Activated CD8-positive, alpha-beta T cell treated with anti-CD3 and anti-CD28 coated beads for 36 hours (primary cell): Measurements from ENCODE around the gene ZNF444. TPM values are rescaled to one million over a fixed set of nuclear protein-coding genes. Genes with fewer than 3 reads are reported as not detected.

ENCODE experiments used
- ATAC-seq: fragments of 200-7000 bp; cut with Tn5 transposase; one replicate; pipeline ENCODE4 v1.10.0; 2021; ENCODE audit warnings: mild to moderate bottlenecking, moderate library complexity
- CTCF ChIA-PET: fragments of 350-600 bp; sonication (Branson Sonifier 250); formaldehyde crosslinking; loops from one replicate; lab custom pipeline; 2021; ENCODE audit warnings: antibody characterized with exemption; lab: Charles Lee
- POLR2A ChIA-PET: fragments of 350-600 bp; sonication (Branson Sonifier 250); formaldehyde crosslinking; loops from one replicate; lab custom pipeline; 2021; ENCODE audit warnings: antibody characterized with exemption; lab: Charles Lee
- DNase-seq: peaks from one replicate; pipeline ENCODE4 v3.0.0-alpha.2; 2020
- H3K27ac Mint-ChIP-seq: one replicate; pipeline ENCODE4 v1.8.0; 2021; ENCODE audit warnings: mild to moderate bottlenecking, mixed read lengths
- H3K27me3 Mint-ChIP-seq: one replicate; pipeline ENCODE4 v1.8.0; 2021; ENCODE audit warnings: mixed read lengths
- H3K36me3 Mint-ChIP-seq: one replicate; pipeline ENCODE4 v1.8.0; 2021; ENCODE audit warnings: low read depth, mixed read lengths
- H3K4me1 Mint-ChIP-seq: one replicate; pipeline ENCODE4 v1.8.0; 2021; ENCODE audit warnings: low read depth, mixed read lengths
- H3K4me3 Mint-ChIP-seq: one replicate; pipeline ENCODE4 v1.8.0; 2021; ENCODE audit warnings: mild to moderate bottlenecking, moderate library complexity, mixed read lengths
- H3K9me3 Mint-ChIP-seq: one replicate; pipeline ENCODE4 v1.8.0; 2021; ENCODE audit warnings: mixed read lengths
- CTCF ChIP-seq: fragments of 200-600 bp; IDR thresholded peaks from one replicate; pipeline ENCODE4 v1.8.0; 2022; ENCODE audit warnings: antibody characterized with exemption, mild to moderate bottlenecking
- intact Hi-C: fragments of 100-400 bp; cut with micrococcal nuclease; formaldehyde crosslinking; loops from one replicate; pipeline ENCODE4 v1.10.0; 2022
- total RNA-seq, 2 experiments: library from RNA; stranded (reverse); gene quantifications; one replicate each; pipeline ENCODE4 v1.2.3, GENCODE V29; 2021

Gene ZNF444
- 10 to 100 TPM; 25.3 to 35.2 TPM for total RNA-seq

- ATAC-seq (peak; percentile 92), DNase-seq (peak; percentile 99)
- intact Hi-C loops = loop anchor here (2.0 kb wide), 1 partner anchor 20 kb away; the partner anchor contains the start of gene ZNF787
- peaks cover 34% of the 10 kb centered on the region for H3K4me1 Mint-ChIP-seq
- H3K27ac Mint-ChIP-seq = peak within 1 kb of the TSS; percentile 95
- ChIA-PET POLR2A (interaction anchor here (1.4 to 2.2 kb wide), 2 partner anchors 9 to 18 kb away, joined by 3 to 9 read pairs; no protein-coding TSS in a partner anchor), CTCF (interaction anchor here (1.0 to 2.2 kb wide), 2 partner anchors 18 to 112 kb away, joined by 4 to 6 read pairs; no protein-coding TSS in a partner anchor)
- H3K9me3 Mint-ChIP-seq = no peaks in the 10 kb centered on the region
- no peak for TF ChIP-seq CTCF
- peaks cover 1% of the 10 kb centered on the region for H3K36me3 Mint-ChIP-seq
- no peaks in the 10 kb centered on the region for H3K27me3 Mint-ChIP-seq
- H3K4me3 Mint-ChIP-seq = peak within 1 kb of the TSS; percentile 78
Observed at GRCh38 chr19:56140583-56141416, at the start of gene ZNF444. Gene ZNF444 (plus strand): TSS chr19:56141287. CDS start chr19:56146912, 5,625 bp downstream.

GRCh38 chr19:56091751-56092546 is 49.1 kb upstream of the ZNF444 start:
- no peak for TF ChIP-seq CTCF
- CTCF ChIA-PET = interaction anchor here (1.3 to 2.0 kb wide), 3 partner anchors 11 to 80 kb away, joined by 4 to 6 read pairs (median 5); no protein-coding TSS in a partner anchor
- Mint-ChIP-seq H3K36me3 (peaks cover 28% of the 10 kb centered on the region), H3K27ac (no peak overlapping the region), H3K9me3 (peaks cover 7% of the 10 kb centered on the region), H3K4me3 (no peak overlapping the region), H3K4me1 (peaks cover 3% of the 10 kb centered on the region), H3K27me3 (no peaks in the 10 kb centered on the region)
- ATAC-seq (no peak), DNase-seq (no peak)
- POLR2A ChIA-PET = no interaction called here
- intact Hi-C loops = no loop called here

- Mint-ChIP-seq H3K9me3 (peaks cover 7% of the 10 kb centered on the region), H3K4me3 (no peak overlapping the region), H3K27ac (no peak overlapping the region), H3K4me1 (peaks cover 3% of the 10 kb centered on the region), H3K36me3 (peaks cover 28% of the 10 kb centered on the region), H3K27me3 (no peaks in the 10 kb centered on the region)
- ChIA-PET CTCF (no interaction called here), POLR2A (no interaction called here)
- no peak for DNase-seq
- ATAC-seq = no peak
- intact Hi-C loops = no loop called here
- TF ChIP-seq CTCF = no peak
Observed at GRCh38 chr19:56092685-56093631, 48.1 kb upstream of the ZNF444 start.

GRCh38 chr19:56094449-56094848 is 46.6 kb upstream of the ZNF444 start:
- ChIA-PET POLR2A (no interaction called here), CTCF (no interaction called here)
- intact Hi-C loops = no loop called here
- no peak for DNase-seq
- H3K4me1 Mint-ChIP-seq = peaks cover 3% of the 10 kb centered on the region
- no peak for ATAC-seq
- H3K27me3 Mint-ChIP-seq = no peaks in the 10 kb centered on the region
- no peak overlapping the region for H3K4me3 Mint-ChIP-seq
- peaks cover 7% of the 10 kb centered on the region for H3K9me3 Mint-ChIP-seq
- TF ChIP-seq CTCF = no peak
- no peak overlapping the region for H3K27ac Mint-ChIP-seq
- peaks cover 24% of the 10 kb centered on the region for H3K36me3 Mint-ChIP-seq
